Measurements from ENCODE around the gene CAMK2G.

Gene CAMK2G

DNA sequence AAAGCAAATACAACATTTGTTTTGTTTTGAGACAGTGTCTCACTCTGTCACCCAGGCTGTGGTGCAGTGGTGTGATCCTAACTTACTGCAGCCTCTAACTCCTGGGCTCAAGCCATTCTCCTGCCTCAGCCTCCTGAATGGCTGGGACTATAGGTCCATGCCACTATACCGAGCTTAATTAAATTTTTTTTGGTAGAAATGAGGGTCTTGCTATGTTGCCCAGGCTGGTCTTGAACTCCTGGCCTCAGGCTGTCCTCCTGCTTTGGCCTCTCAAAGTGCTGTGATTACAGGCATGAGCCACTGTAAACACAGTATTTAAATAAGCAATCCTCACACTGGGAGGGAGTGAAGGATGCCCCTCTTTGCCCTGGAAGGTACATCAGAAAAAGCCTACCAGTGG lies 4.0 kb upstream of the CAMK2G start:
- no peak for DNase-seq

DNA sequence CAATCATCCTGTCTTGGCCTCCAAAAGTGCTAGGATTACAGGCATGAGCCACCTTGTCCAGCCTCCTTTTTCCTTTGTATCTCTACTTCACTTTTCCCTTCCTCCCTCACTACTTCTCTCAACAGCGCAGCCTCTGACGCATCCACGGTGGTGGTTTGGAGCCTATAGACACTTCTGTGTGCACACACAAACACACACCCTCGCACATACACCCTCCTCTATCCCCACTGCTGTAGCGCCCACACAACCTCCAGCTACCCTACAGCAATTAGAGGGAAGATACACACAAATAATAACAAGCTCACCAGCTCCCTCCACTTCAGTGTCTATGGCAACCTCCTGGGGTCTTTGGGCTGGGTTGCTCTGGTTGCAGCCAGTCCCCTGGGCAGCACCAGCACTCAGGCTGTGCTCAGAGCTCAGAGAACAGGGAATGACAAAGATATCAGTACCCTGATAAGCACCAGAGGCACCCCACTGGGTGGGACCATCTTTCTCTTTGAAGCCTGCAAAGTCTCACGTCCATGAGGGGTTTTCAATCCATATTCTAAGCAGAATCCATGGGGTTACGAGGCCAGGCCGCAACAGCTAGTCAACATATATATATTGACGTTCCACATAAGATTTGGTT lies 3.3 kb upstream of the CAMK2G start:
- no peak for DNase-seq

DNA sequence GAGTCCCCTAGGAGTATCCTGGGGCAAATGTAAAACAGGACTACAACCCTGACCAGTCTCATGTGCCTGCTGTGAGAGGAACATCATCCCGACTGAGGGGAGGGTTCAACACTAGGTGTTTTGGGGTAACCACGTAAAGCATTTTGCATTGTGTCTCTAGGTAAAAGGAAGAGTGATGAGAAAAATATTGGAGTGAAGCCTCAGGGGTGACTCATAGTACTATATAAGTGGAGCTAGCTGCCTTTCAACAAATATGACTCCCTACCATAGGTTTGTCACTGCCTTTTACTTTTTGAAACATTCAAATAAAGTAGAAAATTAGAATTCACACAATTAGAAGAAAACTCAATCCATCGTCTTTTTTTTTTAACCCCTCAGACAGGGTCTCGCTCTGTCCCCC lies 2.6 kb upstream of the CAMK2G start:
- no peak for DNase-seq

DNA sequence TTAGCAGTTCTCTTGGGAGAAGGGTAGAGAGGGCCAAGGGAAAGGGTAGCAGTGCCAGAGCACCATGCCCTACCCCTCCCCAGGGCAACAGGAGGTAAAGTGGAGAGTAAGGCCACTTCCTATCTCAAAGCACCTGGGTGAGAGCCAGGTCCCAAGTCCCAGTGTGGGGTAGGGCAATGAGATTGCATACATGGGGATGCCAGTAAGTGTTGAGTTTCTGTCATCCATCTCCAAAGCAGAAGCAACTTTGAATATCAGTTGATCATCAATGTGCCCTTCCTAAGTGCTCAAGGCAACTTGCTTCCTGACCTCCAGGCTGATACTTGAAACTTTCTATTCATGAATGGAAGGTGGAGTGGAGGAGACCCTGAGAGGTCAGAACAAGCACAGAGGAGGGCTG lies 2.2 kb upstream of the CAMK2G start:
- no peak for DNase-seq

DNA sequence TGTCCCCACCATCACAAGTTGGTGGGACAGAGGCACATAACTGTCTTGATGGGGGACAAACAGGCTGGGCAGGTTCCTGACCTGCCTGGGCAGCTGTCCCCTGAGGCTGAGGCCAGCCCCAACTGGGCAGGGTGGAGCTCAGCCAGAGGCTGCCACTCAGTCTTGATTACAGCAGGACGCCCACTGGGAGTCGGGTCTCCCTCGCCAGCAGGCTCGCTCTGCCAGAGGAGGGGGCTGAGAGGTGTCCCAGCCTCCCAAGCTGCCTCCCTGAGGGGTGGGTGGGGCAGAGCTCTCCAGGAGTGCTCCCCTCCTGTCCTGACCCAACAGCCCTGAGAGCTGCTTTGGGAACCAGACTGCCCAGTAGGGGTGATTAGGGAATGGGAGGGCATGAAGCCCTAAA lies 1.8 kb upstream of the CAMK2G start:
- DNase-seq = no peak

DNA sequence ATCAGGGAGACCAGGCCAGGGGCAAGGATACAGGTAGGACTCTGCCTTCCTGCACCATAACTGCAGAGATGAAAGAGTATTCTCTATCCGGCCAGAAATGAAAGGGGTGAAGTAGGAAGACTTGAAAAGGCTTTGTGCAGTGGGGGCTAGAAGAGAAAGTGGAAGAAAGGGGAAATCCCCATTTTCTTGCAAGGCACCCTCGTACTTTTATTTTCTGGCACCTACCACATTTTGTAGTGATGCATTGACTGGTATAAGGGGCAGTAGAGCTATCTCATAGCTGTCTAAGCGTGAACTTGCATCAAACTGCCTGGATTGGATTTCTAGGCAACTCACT lies 752 bp upstream of the CAMK2G start:
- peak; percentile 41 for DNase-seq

DNA sequence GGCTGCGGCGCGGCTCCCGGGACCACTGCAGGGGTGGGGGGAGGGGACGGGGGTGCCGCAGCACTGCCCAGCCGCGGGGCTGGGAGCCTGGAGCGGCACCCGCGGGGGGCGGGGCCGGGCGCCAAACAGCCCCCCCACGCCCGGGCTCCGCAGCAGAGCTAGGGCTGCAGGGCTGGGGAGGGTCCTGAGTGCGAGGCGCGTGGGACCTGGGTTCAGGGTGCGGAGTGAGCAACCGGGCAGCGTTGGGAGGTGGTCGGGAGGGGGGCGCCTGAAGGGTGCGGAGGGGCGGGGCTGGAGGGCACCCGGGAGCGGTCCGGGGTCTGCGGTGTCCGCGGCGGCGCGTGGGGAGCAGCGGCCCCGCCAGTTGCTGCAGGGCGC lies 528 bp downstream of the CAMK2G start:
- DNase-seq = no peak

DNA sequence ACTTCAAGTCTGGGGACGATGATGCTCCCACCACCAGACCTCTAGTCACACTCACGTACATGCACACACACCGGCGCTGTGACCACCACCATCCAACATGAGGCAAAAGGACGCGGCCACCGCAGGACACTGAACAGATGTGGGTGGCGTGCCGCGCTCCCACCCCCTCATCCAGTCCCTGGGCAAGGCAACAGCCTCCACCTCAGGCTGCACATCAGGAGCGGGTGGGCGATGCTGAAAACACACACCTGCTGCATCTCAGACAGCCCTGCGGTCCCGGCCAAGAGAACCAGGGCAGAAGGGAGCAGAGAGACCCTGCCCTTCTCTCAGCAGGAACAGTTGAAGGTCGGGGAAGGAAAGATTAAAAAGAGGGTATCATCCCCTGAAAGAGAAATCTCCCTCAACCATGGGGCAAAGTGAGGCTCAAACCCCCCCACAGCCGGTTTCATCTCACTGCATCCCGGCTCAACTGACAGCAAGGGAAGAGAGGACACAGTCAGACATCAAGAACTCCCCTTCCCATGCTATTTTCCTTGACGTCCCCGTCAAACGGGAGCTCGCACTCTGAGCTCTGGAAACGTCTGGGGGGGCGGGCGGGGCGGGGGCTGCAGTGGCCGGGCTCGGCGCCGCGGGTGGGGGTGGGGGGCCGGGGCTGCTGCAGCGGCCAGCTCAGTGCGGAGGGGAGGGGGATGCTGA lies 1.1 kb downstream of the CAMK2G start:
- no peak for DNase-seq

DNA sequence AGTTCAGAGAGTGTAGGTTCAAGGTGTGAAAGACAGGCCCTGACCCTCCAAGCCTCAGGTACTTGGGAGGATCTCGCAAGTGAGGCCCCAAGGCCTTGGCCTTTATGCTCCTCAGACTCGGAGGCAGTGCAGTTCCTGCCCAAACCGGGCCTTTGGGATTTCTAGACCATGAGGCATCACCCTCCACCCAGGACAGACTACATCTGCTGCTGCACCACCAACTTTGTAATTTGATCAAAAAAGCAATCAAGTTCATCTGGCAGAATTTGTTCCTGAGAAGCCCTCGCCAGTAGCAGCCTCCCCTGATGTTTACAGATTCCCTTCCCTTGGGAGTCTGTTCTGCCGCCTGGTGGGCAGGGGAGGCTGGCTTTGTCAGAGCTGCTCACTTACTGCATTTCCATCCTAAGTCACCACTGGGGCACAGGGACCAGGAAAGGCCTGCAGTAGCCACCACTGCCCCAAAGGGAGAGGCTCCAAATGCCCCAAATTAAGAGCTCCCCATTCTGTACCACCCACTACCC lies 2.1 kb downstream of the CAMK2G start:
- no peak for DNase-seq

GRCh38 chr10:73871295-73872189 lies 2.8 kb downstream of the CAMK2G start:
- DNase-seq = no peak

DNA sequence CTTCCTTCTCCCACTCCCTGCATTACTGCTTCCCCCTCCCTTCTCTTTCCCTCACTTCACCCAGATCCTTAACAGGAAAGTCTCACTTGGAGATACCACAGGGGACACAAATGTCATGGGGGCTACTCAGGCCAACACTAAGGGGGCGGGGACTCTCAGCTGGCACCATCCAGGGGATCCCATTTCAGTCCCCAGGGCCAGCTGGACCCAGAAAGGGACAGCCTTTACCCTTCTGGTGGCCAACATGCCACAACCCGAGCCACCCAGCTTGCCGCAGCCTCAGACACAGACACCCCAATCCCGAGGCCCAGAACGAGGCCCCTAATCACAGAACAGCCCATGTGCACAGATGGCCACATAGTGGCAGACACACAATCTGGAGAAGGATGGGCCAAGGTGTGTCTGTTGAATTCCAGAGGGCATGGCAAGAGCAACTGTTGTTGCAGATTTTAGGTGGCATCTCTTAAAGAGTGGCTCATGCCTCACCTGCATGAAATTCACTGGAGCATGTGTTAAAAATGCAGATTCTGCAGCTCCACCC lies 5.6 kb downstream of the CAMK2G start:
- DNase-seq = no peak

DNA sequence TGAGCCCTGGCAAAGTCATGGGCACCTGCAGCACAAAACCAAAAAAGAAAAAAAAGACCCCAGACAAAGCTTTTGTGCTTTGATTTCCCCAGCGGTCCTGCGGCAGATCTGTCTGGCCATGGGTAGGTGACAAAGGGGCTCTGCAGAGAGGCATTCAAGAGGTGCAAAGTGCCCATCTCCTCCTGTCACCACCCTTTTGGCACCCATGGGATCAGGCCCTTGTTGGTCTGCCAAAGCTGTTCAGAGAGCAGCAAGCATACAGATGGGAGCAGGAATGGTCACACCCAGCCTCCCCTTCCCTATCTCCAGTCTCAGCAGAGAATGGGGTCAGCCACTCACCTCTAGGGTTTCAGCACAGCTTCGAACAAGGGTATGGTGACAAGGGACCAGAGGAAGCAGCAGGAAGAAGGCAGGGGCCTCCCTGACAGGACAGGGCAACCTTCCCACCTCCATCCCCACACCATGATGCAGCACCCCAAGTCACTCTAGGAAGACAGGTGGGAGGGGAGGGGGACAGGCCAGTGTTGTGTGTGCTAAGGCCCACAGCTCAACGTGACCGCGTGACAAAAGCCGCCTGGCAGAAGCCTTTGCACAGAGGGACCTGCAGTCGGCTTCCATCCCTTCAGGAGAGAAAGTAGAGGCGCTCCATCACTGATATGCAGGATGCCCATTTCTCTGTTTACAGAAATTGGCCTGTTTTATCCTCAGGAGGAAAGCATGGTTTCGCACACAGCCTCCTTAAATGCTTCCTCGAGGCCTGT lies 6.3 kb downstream of the CAMK2G start:
- no peak for DNase-seq

DNA sequence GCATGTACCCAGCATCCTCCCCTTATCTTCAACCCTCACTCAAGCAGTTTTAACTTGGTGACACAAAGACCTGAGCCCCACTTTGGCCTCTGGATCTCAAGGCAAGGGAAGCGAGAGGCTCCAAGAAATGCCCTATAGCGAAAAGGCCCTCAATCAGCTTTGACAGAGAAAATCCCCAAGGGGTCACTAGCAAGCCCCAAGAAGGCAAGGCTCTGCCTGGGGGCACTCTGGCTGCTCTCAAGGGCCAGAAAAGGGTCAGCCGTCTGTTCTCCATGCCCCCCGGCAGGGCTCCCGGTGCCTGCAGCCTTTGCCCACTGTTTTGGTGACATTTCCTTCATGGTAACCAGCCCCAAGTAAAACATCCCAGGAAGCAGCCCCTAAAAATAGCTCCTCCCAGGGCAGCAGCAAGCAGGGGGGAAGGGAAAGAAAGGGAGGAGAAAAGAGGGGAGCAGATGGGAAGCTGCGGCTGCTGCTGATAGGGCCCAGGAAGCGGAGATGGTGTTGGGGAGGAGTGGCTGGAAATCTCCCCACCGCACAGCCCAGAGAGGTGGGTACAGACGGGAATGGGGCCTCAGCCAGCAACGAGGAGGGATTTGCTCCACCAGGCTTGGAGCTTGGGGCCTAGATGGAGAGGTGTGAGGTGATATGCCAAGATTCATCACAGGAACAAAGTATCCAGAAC lies 7.1 kb downstream of the CAMK2G start:
- DNase-seq = no peak

- no peak for DNase-seq
These were observed 7.7 kb downstream of the CAMK2G start for GRCh38 chr10:73866621-73867020.

DNA sequence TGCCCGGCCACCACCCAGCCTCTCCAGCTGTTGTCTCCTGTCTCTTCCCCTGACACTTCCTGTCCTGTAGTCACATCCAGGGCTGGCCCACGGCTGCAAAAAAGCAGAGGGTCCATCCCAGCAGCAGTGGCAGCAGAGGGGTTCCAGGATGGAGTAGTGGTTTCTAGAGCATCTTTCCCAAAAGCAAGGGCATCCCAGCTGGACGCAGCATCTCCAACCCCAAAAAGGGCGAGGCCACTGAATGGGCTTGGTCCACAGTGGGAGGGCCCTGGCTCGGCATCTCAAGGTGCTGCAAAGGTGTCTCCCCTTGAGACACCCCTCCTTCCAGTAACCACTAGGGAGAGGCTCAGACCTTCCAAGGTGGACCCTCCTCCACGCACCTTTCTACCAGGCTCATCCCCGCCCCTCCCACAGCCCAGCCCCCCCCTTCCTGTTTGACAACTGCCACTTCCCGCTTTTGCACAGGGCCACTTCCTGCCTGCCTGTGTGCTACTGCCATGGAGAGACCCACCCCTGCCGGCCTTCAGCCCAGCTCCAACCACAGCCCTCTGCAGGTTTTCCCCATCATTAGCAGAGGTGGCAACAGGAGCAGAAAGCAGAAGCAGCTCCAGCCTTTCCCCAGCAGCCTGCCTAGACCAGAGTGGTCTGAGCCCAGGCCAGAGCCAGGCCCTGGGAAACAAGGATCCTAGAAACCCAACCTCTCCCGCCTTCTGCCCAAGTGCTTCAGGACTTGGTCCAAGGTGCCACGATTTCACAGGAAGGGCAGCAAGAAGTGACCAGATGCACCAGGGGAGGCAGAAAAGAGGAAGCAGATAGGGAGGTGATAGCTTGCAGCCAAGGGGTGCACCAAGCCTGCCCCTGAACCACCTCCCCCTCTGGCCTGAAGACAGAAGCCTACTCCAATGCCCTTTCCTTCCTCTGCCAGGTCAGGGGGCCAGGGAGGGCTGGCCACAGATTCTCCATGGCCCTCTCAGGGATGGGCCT lies 8.6 kb downstream of the CAMK2G start:
- DNase-seq = peak; percentile 47

GRCh38 chr10:73865107-73865458 lies 9.3 kb downstream of the CAMK2G start:
- no peak for DNase-seq

DNA sequence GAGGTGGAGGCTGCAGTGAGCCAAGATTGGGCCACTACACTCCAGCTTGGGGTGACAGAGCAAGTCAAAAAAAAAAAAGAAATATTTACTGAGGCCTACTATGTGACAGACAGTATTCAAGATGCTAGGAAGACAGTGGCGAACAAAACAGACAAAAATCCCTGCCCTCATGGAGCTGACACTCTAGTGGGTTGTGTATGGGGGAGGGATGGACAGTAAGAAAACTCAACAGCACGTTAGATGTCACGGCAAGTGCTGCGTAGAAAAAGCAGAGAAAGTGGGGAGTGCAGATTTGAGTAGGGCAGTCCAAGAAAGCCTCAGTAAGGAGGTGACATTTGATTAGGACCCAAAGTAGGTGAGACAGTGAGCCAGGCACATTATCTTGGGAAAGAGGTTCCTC lies 10.1 kb downstream of the CAMK2G start:
- no peak for DNase-seq

DNA sequence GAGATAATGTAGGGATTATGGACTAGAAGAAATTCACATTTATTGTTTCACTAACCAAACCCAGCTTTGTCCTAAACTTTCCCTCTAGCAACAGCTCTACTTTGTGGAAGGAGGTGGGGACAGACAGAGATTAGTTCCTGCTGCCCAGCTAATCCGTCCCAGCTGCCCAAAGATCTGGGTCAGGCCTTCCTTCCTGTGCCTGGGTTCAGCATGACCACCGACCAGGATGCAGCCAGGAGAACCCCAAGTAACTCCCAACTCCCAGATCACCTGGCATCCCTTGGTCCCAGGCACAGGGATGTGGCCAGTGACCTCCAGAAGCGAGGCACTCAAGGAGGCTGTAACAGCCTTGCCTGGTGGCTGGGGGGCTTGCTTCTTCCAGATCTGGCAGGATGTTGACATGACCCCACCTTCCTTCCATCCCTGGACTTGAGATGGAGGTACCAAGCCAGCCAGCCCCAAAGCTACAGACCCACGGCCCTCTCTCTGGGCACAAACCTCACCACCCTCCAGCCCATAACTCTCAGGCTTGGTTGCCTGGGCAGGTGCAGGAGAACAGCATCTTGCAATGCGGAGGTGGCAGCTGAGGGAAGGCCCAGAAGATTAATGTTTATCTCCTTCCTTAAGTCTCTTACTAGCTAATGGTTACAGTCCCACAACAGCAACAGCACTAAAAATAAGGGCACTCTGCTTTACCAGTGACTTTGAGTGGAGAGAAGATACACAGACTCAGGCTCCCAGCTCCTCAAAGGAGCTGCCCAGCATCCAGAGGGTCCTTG lies 11.1 kb downstream of the CAMK2G start:
- DNase-seq = no peak

DNA sequence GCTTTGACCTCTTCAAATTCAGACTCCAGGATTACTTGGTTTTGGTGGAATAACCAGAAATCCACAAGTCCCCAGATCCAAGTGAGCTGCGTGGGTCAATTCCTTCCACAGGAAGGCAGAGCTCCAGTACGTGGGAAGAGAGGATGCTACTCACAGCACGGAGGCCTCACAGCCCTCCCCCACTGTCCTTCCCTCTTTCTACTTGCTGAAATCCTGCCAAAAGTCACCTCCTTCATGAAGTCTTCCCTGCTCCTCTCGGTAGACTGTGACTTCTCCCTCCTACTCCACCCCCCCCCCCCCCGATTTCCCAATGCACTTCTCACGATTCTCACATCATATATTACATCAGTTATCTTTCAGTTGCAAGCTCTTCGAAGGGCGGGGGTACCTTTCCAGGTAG lies 12.3 kb downstream of the CAMK2G start:
- DNase-seq = no peak

GRCh38 chr10:73859784-73860491 lies 14.4 kb downstream of the CAMK2G start:
- DNase-seq = no peak
